AG04449 (cell line): ENCODE results near the gene FKBP10.
A peak's percentile ranks its signal among the peaks of the same experiment; 100 is the strongest.
"Not testable (repeated sequence)": the region's sequence is repeated elsewhere in the genome, so short reads cannot be mapped to it uniquely, and the experiment has no call there.

Experiments
- CTCF ChIA-PET: fragments of 350-600 bp; formaldehyde crosslinking; extraction: SDS; loops from one replicate; lab custom pipeline; 2021; ENCODE audit warnings: antibody characterized with exemption; lab: Yijun Ruan, JAX
- POLR2A ChIA-PET: fragments of 400-600, 350-600 bp; formaldehyde crosslinking; extraction: SDS; loops from one replicate; lab custom pipeline; 2020; ENCODE audit warnings: antibody characterized with exemption, inconsistent platforms; lab: Yijun Ruan, JAX
- DNase-seq: peaks from one replicate; pipeline ENCODE4 v3.0.0-alpha.2; 2010; ENCODE audit warnings: low read depth, low spot score
- H3K4me3 ChIP-seq: 2 replicates; pipeline ENCODE4 v1.5.1; 2011; ENCODE audit warnings: low read depth, mild to moderate bottlenecking, control low read depth, low read length
- TF ChIP-seq, protein P1 (sequence below): IDR thresholded peaks from one replicate; pipeline ENCODE4 v1.5.1; 2011; ENCODE audit warnings: mild to moderate bottlenecking, moderate library complexity, low read length, control low read depth, inconsistent platforms; ENCODE audit not compliant: insufficient read depth; ENCODE audit errors: missing control alignments

Gene FKBP10

DNA sequence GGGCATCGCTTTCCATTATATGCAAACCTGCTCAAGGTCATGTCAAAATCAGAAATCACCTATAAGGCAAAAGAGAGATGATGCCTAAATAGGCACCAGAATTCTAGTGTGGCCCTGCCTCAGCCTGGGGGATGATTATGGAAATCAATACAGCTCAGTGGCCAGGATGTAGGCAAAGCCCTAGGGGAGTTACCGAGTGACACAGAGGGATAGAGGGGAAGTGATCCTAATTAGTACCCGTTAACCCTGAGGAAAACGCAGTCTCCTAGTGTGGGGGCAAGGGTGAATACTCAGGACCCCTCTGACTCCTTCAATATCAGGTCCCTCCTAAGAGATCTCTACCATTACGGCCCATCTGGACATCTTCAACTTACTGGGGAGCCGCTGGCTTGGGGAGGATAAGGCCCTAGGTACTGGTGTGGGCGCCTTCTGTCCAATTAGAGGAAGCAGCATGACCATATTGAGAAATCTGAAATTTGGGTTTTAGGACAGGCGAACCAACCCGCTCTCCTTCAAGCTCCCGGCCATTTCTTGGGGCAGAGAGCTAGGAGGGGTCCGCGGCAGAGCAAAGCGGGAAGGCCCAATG is 22.5 kb downstream of the FKBP10 start:
- DNase-seq = no peak
- CTCF ChIA-PET = interaction anchor here (0.6 to 1.2 kb wide), 4 partner anchors 12 to 98 kb away, joined by 3 to 4 read pairs (median 3); no protein-coding TSS in a partner anchor

DNA sequence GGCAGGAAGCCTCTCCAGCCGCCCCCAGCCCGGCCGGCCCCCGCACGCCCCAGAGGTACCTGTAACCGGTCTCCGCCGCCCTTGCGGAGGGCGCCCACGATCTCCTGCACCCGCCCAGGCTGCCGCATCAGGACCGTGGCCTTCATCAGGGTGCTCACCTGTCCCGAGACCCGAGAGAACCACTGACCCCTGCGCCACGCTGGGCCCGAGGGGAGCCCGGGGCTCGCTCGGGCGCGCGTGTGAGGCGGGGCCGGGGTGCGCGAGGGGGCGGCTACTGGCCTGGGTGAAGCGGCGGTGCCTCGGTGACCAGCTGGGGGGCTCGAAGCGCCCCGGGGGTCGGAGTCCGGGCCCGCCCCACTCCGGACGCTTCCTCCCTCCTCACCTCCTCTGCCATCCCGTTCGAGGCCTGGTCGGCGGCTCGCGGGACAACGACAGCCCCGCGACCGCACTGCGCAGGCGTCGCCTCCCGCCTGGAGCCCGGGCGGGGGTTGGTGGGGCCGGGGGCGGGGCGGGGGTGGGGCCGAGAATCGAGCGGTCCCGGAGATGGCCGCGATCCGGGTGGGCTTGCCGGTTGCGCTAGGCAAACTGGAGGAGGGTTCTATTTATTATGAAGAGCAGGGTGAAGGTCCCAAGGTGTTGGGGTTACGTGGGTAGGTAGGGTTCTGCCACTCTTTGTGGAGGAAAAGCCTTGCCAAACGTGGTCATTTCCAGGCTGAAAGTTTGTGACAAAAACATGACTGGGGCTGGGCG is 23.2 kb downstream of the FKBP10 start, which contains the start of gene NT5C3B:
Gene NT5C3B (minus strand): TSS at position 433 of the 750 bp plus-strand sequence. CDS start 39 bp downstream, at position 394.
- H3K4me3 ChIP-seq = peak within 1 kb of the TSS; percentile 80
- TF ChIP-seq, protein P1, sequence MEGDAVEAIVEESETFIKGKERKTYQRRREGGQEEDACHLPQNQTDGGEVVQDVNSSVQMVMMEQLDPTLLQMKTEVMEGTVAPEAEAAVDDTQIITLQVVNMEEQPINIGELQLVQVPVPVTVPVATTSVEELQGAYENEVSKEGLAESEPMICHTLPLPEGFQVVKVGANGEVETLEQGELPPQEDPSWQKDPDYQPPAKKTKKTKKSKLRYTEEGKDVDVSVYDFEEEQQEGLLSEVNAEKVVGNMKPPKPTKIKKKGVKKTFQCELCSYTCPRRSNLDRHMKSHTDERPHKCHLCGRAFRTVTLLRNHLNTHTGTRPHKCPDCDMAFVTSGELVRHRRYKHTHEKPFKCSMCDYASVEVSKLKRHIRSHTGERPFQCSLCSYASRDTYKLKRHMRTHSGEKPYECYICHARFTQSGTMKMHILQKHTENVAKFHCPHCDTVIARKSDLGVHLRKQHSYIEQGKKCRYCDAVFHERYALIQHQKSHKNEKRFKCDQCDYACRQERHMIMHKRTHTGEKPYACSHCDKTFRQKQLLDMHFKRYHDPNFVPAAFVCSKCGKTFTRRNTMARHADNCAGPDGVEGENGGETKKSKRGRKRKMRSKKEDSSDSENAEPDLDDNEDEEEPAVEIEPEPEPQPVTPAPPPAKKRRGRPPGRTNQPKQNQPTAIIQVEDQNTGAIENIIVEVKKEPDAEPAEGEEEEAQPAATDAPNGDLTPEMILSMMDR = no peak
- ChIA-PET POLR2A (interaction anchor here (0.6 to 1.3 kb wide), 2 partner anchors 29 kb away, joined by 3 to 6 read pairs; partner anchors contain the start of gene KLHL11), CTCF (no interaction called here)
- DNase-seq = no peak

More for the DNA sequence above, 22.5 kb downstream of the FKBP10 start:
- H3K4me3 ChIP-seq = peak overlapping the region; percentile 80
- TF ChIP-seq, protein P1 = no peak
- POLR2A ChIA-PET = interaction anchor here (1.3 kb wide), 1 partner anchor 30 kb away, joined by 6 read pairs; the partner anchor contains the start of gene KLHL11

DNA sequence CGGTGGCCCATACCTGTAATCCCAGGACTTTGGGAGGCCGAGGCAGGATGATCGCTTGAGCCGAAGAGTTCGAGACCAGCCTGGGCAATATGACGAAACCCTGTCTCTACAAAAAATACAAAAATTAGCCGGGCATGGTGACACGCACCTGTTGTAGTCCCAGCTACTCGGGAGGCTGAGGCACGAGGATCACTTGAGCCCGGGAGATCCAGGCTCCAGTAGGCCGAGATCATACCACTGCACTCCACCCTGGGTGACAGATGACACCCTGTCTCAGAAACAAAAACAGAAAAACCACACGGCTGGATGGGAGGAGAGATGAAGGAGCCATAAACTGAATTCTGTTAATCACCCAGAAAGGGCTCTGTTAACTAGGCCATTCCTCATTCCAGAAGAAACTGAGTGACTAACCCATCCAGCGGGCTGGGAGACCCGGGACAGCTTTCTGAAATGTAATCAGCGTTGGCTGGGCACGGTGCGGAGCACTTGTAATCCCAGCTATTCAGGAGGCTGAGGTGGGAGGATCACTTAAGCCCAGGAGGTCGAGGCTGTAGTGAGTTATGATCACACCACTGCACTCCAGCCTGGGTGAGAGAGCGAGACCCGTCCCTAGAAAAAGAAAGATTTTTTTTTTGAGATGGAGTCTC is 23.9 kb downstream of the FKBP10 start:
- POLR2A ChIA-PET = interaction anchor here (0.6 to 0.7 kb wide), 2 partner anchors 28 to 94 kb away, joined by 3 read pairs; partner anchors contain the start of genes KLHL11 and ODAD4
- CTCF ChIA-PET = no interaction called here
- H3K4me3 ChIP-seq = peak overlapping the region; percentile 80
- no peak for DNase-seq
- TF ChIP-seq, protein P1 = no peak

DNA sequence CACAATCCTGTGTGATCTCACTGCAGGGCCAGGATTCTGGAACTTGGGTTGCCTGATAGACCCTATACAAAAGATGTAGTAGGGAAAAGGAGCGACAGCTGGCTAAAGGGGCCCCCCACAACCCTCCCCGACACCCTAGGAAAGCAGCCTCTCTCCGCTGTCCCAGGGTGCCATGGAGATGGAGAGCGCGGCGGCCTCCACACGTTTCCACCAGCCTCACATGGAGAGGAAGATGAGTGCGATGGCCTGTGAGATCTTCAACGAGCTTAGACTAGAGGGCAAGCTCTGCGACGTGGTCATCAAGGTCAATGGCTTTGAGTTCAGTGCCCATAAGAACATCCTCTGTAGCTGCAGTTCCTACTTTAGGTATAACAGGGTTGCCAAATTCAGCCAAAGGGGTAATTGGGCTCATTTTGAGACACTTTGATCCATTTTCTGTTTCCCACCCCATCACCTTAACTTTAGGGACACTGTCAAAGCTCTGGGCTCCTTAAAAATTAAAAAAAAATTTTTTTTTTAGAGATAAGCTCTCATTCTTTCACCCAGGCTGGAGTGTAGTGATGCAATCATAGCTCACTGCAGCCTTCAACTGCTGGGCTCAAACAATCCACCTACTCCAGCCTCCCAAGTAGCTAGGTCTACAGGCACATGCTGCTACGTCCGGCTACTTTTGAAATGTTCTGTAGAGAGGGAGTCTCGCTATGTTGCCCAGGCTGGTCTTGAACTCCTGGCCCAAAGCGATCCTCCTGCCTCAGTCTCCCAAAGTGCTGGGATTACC is 25.1 kb downstream of the FKBP10 start, which contains the start of gene KLHL10:
Gene KLHL10 (plus strand): TSS at position 65 of the 778 bp plus-strand sequence. CDS start 108 bp downstream, at position 173.
- TF ChIP-seq, protein P1 = no peak
- no peak within 1 kb of the TSS for H3K4me3 ChIP-seq
- CTCF ChIA-PET = interaction anchor here (0.7 to 1.5 kb wide), 4 partner anchors 8 to 26 kb away, joined by 3 to 5 read pairs (median 4); no protein-coding TSS in a partner anchor
- POLR2A ChIA-PET = no interaction called here
- no peak for DNase-seq

- DNase-seq, H3K4me3 ChIP-seq, POLR2A ChIA-PET: not testable (repeated sequence)
- CTCF ChIA-PET = interaction anchor here (0.6 kb wide), 1 partner anchor 13 kb away, joined by 3 read pairs; no protein-coding TSS in a partner anchor
Measured at GRCh38 chr17:41839448-41839847, 26.6 kb downstream of the FKBP10 start.

DNA sequence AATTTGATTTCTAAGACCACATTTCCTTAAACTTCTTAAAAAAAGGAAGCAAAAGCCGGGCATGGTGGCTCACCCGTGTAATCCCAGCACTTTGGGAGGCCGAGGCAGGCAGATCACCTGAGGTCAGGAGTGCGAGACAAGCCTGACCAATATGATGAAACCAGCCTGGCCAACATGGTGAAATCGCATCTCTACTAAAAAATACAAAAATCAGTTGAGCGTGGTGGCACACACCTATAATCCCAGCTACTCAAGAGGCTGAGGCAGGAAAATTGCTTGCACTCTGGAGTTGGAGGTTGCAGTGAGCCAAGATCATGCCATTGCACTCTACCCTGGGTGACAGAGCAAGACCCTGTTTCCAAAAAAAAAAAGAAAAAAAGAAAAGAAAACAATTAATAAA is 28.0 kb downstream of the FKBP10 start:
- POLR2A ChIA-PET, CTCF ChIA-PET, DNase-seq, H3K4me3 ChIP-seq: not testable (repeated sequence)
